Measurements from ENCODE around the gene ROR2. TPM values are rescaled to one million over a fixed set of nuclear protein-coding genes. Genes with fewer than 3 reads are reported as not detected.
A peak's percentile ranks its signal among the peaks of the same experiment; 100 is the strongest.

ROR2 gene
- total RNA-seq, 4 donors from 2014 or later = 0.70 to 9.9 (median 4.1) TPM

- no peak for TF ChIP-seq POLR2A (IDR thresholded peaks at IDR 0.05)
- TF ChIP-seq CTCF (IDR thresholded peaks at IDR 0.05) = no peak
- H3K4me1 ChIP-seq = peaks cover 0 to 8% (median 0%) of the 10 kb centered on the region in 4 donors
- no peak overlapping the region for H3K4me3 ChIP-seq
- DNase-seq = peak in 1 of 3 donors; percentile 30
- H3K27me3 ChIP-seq = no peaks in the 10 kb centered on the region
- no peaks in the 10 kb centered on the region for H3K36me3 ChIP-seq
- H3K27ac ChIP-seq = no peak overlapping the region
- no peaks in the 10 kb centered on the region for H3K9me3 ChIP-seq
Observed at GRCh38 chr9:91836515-91836914, 113.5 kb downstream of the ROR2 start.

- no peaks in the 10 kb centered on the region for H3K27me3 ChIP-seq
- no peaks in the 10 kb centered on the region for H3K9me3 ChIP-seq
- no peak for TF ChIP-seq POLR2A (IDR thresholded peaks at IDR 0.05)
- no peak for TF ChIP-seq CTCF (IDR thresholded peaks at IDR 0.05)
- DNase-seq = no peak
- H3K36me3 ChIP-seq = no peaks in the 10 kb centered on the region
- H3K4me1 ChIP-seq = peaks cover 0 to 8% (median 0%) of the 10 kb centered on the region in 4 donors
- H3K4me3 ChIP-seq = no peak overlapping the region
- no peak overlapping the region for H3K27ac ChIP-seq
Observed at GRCh38 chr9:91835632-91836031, 114.4 kb downstream of the ROR2 start.

GRCh38 chr9:91835216-91835615 lies 114.8 kb downstream of the ROR2 start:
- Histone ChIP-seq H3K4me1 (peaks cover 0 to 8% (median 0%) of the 10 kb centered on the region in 4 donors), H3K27ac (peak overlapping the region in 1 of 4 donors; percentile 5), H3K27me3 (no peaks in the 10 kb centered on the region), H3K36me3 (no peaks in the 10 kb centered on the region), H3K4me3 (no peak overlapping the region), H3K9me3 (no peaks in the 10 kb centered on the region)
- DNase-seq = peak in 1 of 3 donors; percentile 0
- no peak for TF ChIP-seq CTCF (IDR thresholded peaks at IDR 0.05)
- no peak for TF ChIP-seq POLR2A (IDR thresholded peaks at IDR 0.05)

GRCh38 chr9:91834740-91835139 lies 115.3 kb downstream of the ROR2 start:
- Histone ChIP-seq H3K4me1 (peaks cover 0 to 8% (median 0%) of the 10 kb centered on the region in 4 donors), H3K27me3 (no peaks in the 10 kb centered on the region), H3K9me3 (no peaks in the 10 kb centered on the region), H3K4me3 (no peak overlapping the region), H3K27ac (peak overlapping the region in 1 of 4 donors; percentile 5), H3K36me3 (no peaks in the 10 kb centered on the region)
- peak in 1 of 3 donors; percentile 9 for DNase-seq
- TF ChIP-seq CTCF (IDR thresholded peaks at IDR 0.05) = no peak
- TF ChIP-seq POLR2A (IDR thresholded peaks at IDR 0.05) = no peak

GRCh38 chr9:91833878-91834255 lies 116.2 kb downstream of the ROR2 start:
- peak overlapping the region in 1 of 4 donors; percentile 4 for H3K27ac ChIP-seq
- no peak for DNase-seq
- no peak overlapping the region for H3K4me3 ChIP-seq
- H3K9me3 ChIP-seq = no peaks in the 10 kb centered on the region
- no peaks in the 10 kb centered on the region for H3K36me3 ChIP-seq
- peaks cover 0 to 8% (median 0%) of the 10 kb centered on the region in 4 donors for H3K4me1 ChIP-seq
- no peaks in the 10 kb centered on the region for H3K27me3 ChIP-seq
- TF ChIP-seq CTCF (IDR thresholded peaks at IDR 0.05) (no peak), POLR2A (IDR thresholded peaks at IDR 0.05) (no peak)

Data from Peyer's patch (tissue), 4 donors.